Measurements from ENCODE around the gene TMEM88.

The TMEM88 gene

GRCh38 chr17:7833795-7834541 lies 20.9 kb upstream of the TMEM88 start, which contains the start of gene KDM6B:
KDM6B (plus strand) TSS chr17:7834217; CDS start chr17:7845555, 11,338 bp downstream.
- DNase-seq: peak; percentile 87

GRCh38 chr17:7834542-7834956 lies 20.3 kb upstream of the TMEM88 start:
- peak; percentile 37 for DNase-seq

- peak; percentile 97 for DNase-seq
Measured at GRCh38 chr17:7834957-7835813, 19.7 kb upstream of the TMEM88 start.

GRCh38 chr17:7835814-7836595 lies 18.9 kb upstream of the TMEM88 start:
- DNase-seq: peak; percentile 59

GRCh38 chr17:7836596-7837407 lies 18.1 kb upstream of the TMEM88 start:
- peak; percentile 94 for DNase-seq

GRCh38 chr17:7837408-7838088 lies 17.3 kb upstream of the TMEM88 start:
- peak; percentile 35 for DNase-seq

- DNase-seq: no peak
Measured at GRCh38 chr17:7838090-7839075, 16.5 kb upstream of the TMEM88 start.

- DNase-seq: no peak
Measured at GRCh38 chr17:7839190-7839875, 15.5 kb upstream of the TMEM88 start.

- peak; percentile 13 for DNase-seq
Measured at GRCh38 chr17:7839876-7840261, 15.0 kb upstream of the TMEM88 start.

- DNase-seq: no peak
Measured at GRCh38 chr17:7840441-7840840, 14.4 kb upstream of the TMEM88 start.

GRCh38 chr17:7840875-7841274 lies 14.0 kb upstream of the TMEM88 start:
- DNase-seq: no peak

GRCh38 chr17:7841396-7841914 lies 13.4 kb upstream of the TMEM88 start:
- DNase-seq: peak; percentile 62

- DNase-seq: peak; percentile 89
Measured at GRCh38 chr17:7841915-7842379, 12.9 kb upstream of the TMEM88 start.

- DNase-seq: peak; percentile 56
Measured at GRCh38 chr17:7842380-7843256, 12.2 kb upstream of the TMEM88 start.

- no peak for DNase-seq
Measured at GRCh38 chr17:7843257-7843535, 11.7 kb upstream of the TMEM88 start.

- peak; percentile 78 for DNase-seq
Measured at GRCh38 chr17:7843536-7844291, 11.2 kb upstream of the TMEM88 start.

- DNase-seq: peak; percentile 82
Measured at GRCh38 chr17:7844292-7845154, 10.3 kb upstream of the TMEM88 start.

All from NCI-H345 (cell line).